Psoas muscle (tissue), 8 donors: Measurements from ENCODE around the gene ABHD16B. TPM values are rescaled to one million over a fixed set of nuclear protein-coding genes. Genes with fewer than 3 reads are reported as not detected.
A peak's percentile ranks its signal among the peaks of the same experiment; 100 is the strongest.

Source experiments
- ATAC-seq, 4 donors: fragments of 200-7000 bp; cut with Tn5 transposase; one replicate each; pipeline ENCODE4 v1.9.1; 2020; ENCODE audit warnings: moderate library complexity in 3 of 4, mild to moderate bottlenecking in 2 of 4
- DNase-seq, 2 donors: peaks; one replicate each; pipeline ENCODE4 v3.0.0-alpha.2; 2020
- H3K27ac ChIP-seq: fragments of 200-600 bp; one replicate; pipeline ENCODE4 v1.8.0; 2022
- H3K27me3 ChIP-seq, 3 donors: fragments of 200-600 bp in 1 of 3; one replicate each; pipeline versions ENCODE4 v1.6.1 to v1.8.0; 2013 to 2022; ENCODE audit warnings: low read length in 2 of 3, mild to moderate bottlenecking in 2 of 3, moderate library complexity in 1 of 3; ENCODE audit not compliant: insufficient read depth in 3 of 3
- H3K36me3 ChIP-seq, 2 donors: fragments of 200-600 bp in 1 of 2; one replicate each; pipeline versions ENCODE4 v1.6.1 to v1.8.0; 2013 to 2022; ENCODE audit warnings: low read depth in 1 of 2, mild to moderate bottlenecking in 1 of 2, moderate library complexity in 1 of 2; ENCODE audit not compliant: insufficient read depth in 1 of 2
- H3K4me1 ChIP-seq: fragments of 200-600 bp; one replicate; pipeline ENCODE4 v1.8.0; 2022
- H3K4me3 ChIP-seq: fragments of 200-600 bp; one replicate; pipeline ENCODE4 v1.8.0; 2022; ENCODE audit warnings: mild to moderate bottlenecking
- H3K9me3 ChIP-seq: fragments of 200-600 bp; one replicate; pipeline ENCODE4 v1.8.0; 2022
- CTCF ChIP-seq: fragments of 200-600 bp; IDR thresholded peaks from one replicate; pipeline ENCODE4 v1.8.0; 2022; ENCODE audit warnings: antibody characterized with exemption
- WGBS, 3 donors: extraction: QIAGEN DNeasy Blood & Tissue Kit; methylation state at CpG; one replicate each; pipeline versions ENCODE4 v1.1.6 to v1.1.7; 2013; 5-methylcytosine and 5-hydroxymethylcytosine counted together
- intact Hi-C, 2 donors: fragments of 100-400 bp; cut with DNase I; formaldehyde crosslinking; loops; one replicate each; pipeline versions ENCODE4 v1.11.0 to v1.14.2; 2022
- polyA plus RNA-seq, 3 donors: library from polyadenylated mRNA; stranded (reverse); fragments of 200-250 nt; gene quantifications; one replicate each; pipeline ENCODE4 v1.2.3, GENCODE V29; 2013
- total RNA-seq, 4 donors: library from RNA; stranded (reverse); fragmentation: NEBNext Ultra II Directional in 2 of 4; extraction: Animal tissue kit (Norgen Biotek cat#: 25700) in 2 of 4; gene quantifications; one replicate each; pipeline versions ENCODE4 v1.2.1 to v1.2.4, GENCODE V29; 2021 to 2023
- donor health status: healthy with polysubstance abuse.
- donor health status: DM: no; HTN: no; CAD: no; lungs with moderate emphysema.
- donor health status: Bipolar disorder and iron deficiency.
- donor health status: healthy.
- donor health status: DM: yes; HTN: yes; CAD: no.
- donor health status: DM: no; HTN: no; CAD: no.
- donor health status: DM: no; HTN: no; CAD: no.
- donor health status: DM: yes; HTN: yes; CAD: no.

ABHD16B gene
- total and polyA plus RNA-seq, 7 donors: 0.04 to 3.2 (median 0.34) TPM; not detected in 4

DNA sequence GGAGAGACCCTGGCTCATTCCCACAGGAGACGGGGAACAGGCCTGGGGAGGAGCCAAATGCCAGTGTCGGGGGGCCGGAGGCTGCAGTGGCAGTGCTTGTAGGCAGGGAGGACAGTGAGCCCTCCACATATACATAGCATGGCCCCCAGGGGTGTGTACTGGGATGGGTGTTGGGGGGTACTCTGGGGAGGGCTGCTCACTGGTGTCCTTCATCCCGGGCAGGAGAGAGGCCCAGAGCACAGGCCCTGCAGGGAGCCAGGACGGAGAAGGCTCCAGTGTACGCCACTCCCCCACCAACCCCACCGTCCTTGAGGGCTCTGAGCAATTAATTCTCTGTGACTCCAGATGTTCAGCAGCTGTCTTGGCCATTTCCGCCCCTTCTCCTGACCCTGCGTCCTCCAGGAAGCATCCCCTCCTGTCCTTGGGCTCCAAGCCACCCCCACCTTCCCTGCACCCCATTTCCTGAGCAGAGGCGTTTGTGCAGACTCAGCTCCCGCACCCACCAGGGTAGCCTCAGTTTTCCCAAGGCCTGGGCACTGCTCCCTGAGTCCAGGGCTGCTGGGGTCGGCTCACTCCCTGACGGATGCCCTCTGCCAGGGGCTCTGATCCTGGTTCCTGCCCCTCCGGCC lies 3.4 kb upstream of the ABHD16B start:
- Histone ChIP-seq H3K4me3 (no peak overlapping the region), H3K4me1 (peaks cover 17% of the 10 kb centered on the region), H3K9me3 (no peaks in the 10 kb centered on the region), H3K36me3 (peaks cover 3 to 9% of the 10 kb centered on the region in 2 donors), H3K27me3 (peaks cover 0 to 42% (median 0%) of the 10 kb centered on the region in 3 donors), H3K27ac (peak overlapping the region; percentile 36)
- ATAC-seq: peak in 1 of 4 donors; percentile 24
- 11 to 22% (median 14%) methylated on average over 12 to 14 of the region's 14 CpGs for WGBS, 3 donors
- DNase-seq: no peak
- intact Hi-C loops: loop anchor here in 1 of 2 donors (1.0 to 2.0 kb wide), 2 partner anchors 29 to 52 kb away; no protein-coding TSS in a partner anchor
- TF ChIP-seq CTCF: no peak

DNA sequence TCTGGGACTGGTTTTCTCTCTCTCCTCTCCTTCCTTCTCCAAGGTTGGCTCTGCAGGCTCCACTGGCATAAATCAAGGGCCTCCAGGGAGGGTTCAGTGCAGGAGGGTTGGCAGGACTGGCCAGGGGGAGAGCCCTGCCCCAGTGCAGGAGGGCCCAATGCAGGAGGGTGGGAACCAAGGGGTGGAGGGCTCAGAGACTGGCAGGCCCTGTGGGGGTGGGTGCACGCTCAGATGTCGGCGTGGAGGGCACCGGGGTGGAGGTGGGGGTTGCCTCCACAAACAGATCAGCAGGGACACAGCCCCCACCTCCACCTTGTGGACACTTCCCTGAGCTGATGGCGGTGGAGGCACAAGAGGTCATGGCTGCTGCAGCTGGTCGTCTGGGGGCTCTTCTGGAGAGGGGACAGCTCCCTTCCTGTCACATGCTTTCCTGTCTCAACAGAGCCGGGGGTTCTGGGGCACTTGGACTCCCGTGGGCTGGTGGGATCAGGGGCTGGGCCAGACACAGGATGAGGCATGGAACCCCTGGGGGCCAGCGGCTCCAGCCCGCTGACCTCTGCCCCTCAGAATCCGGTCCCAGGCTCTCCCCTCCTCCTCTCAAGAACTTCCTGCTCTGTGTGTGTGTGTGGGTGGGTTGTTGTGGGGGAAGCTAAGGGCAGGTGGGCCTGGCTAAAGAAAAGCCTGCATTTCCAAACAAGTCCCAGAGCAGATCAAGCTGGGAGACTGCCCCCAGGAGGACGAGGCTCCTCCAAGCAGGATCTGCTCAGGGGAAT lies 2.7 kb upstream of the ABHD16B start:
- ATAC-seq: peak in 3 of 4 donors; percentile 16 to 36 (median 27)
- no peak for DNase-seq
- Histone ChIP-seq H3K9me3 (no peaks in the 10 kb centered on the region), H3K4me1 (peaks cover 18% of the 10 kb centered on the region), H3K4me3 (no peak overlapping the region), H3K36me3 (peaks cover 3 to 9% of the 10 kb centered on the region in 2 donors), H3K27ac (peak overlapping the region; percentile 36), H3K27me3 (peaks cover 0 to 38% (median 0%) of the 10 kb centered on the region in 3 donors)
- WGBS, 3 donors: 3 to 15% (median 10%) methylated on average over 11 to 12 of the region's 12 CpGs
- TF ChIP-seq CTCF: peak; percentile 23
- intact Hi-C loops: loop anchor here in 1 of 2 donors (1.0 to 2.0 kb wide), 2 partner anchors 30 to 52 kb away; no protein-coding TSS in a partner anchor

- no peak for TF ChIP-seq CTCF
- DNase-seq (no peak), ATAC-seq (no peak)
- WGBS, 3 donors: 42 to 46% (median 43%) methylated on average over 7 of the region's 7 CpGs
- peaks cover 0 to 33% (median 0%) of the 10 kb centered on the region in 3 donors for H3K27me3 ChIP-seq
- H3K36me3 ChIP-seq: peaks cover 3 to 9% of the 10 kb centered on the region in 2 donors
- intact Hi-C loops: loop anchor here in 1 of 2 donors (2.0 kb wide), 1 partner anchor 30 kb away; no protein-coding TSS in a partner anchor
- H3K4me1 ChIP-seq: peaks cover 20% of the 10 kb centered on the region
- H3K4me3 ChIP-seq: no peak overlapping the region
- peak overlapping the region; percentile 23 for H3K27ac ChIP-seq
- no peaks in the 10 kb centered on the region for H3K9me3 ChIP-seq
Observed at GRCh38 chr20:63859166-63859699, 2.1 kb upstream of the ABHD16B start.

DNA sequence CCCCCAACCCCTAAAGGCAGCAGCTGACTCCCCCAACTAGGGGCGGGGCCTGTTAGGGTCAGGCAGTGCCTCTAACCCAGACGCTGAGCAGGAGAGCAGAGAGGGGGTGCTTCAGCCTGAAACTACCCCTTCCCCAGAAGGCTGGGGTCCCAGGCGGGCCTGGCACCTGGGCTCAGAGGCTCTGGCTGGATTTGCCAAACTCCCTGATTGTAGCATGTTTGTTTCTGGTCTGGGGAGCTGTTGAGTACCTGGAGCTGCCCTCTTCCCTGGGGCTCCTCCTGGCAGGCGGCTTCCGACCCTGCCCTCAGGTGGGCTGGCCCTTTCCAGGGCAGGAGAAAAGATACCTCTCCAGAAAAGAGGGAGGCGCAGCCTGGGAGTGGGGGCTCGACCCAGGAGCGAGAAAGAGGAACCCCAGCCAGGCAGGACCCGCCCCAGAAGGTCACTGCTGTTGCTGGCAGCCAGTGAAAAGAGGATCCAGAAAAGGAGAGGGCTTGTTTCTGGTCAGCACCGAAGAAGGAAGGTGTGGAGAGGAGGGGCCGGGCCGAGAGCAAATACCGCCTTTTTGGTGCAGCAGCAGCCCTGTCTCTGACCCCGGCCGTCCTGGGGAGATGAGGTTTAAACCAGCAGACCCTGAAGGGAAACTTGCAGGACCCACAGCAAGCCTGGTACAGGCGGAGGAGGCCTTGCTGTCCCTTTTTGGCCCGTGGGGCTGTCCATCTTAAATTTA lies 810 bp upstream of the ABHD16B start:
- no peak for DNase-seq
- H3K4me1 ChIP-seq: peaks cover 11% of the 10 kb centered on the region

More for the DNA sequence above, 810 bp upstream of the ABHD16B start:
- 73 to 76% (median 75%) methylated on average over 17 of the region's 17 CpGs for WGBS, 3 donors
- no peak for ATAC-seq
- no peak for TF ChIP-seq CTCF
- Histone ChIP-seq H3K27ac (no peak overlapping the region), H3K9me3 (no peaks in the 10 kb centered on the region), H3K36me3 (peaks cover 3 to 9% of the 10 kb centered on the region in 2 donors), H3K27me3 (peaks cover 0 to 21% (median 0%) of the 10 kb centered on the region in 3 donors), H3K4me3 (no peak overlapping the region)
- intact Hi-C loops: no loop called here
